ENCODE results near the gene TMEM235. TPM values are rescaled to one million over a fixed set of nuclear protein-coding genes. Genes with fewer than 3 reads are reported as not detected.

TMEM235 gene
- total and polyA plus RNA-seq, 9 of the 15 experiments (the other 6 are each of a cell fraction or from before 2014, with no cell fraction given): not detected

DNA sequence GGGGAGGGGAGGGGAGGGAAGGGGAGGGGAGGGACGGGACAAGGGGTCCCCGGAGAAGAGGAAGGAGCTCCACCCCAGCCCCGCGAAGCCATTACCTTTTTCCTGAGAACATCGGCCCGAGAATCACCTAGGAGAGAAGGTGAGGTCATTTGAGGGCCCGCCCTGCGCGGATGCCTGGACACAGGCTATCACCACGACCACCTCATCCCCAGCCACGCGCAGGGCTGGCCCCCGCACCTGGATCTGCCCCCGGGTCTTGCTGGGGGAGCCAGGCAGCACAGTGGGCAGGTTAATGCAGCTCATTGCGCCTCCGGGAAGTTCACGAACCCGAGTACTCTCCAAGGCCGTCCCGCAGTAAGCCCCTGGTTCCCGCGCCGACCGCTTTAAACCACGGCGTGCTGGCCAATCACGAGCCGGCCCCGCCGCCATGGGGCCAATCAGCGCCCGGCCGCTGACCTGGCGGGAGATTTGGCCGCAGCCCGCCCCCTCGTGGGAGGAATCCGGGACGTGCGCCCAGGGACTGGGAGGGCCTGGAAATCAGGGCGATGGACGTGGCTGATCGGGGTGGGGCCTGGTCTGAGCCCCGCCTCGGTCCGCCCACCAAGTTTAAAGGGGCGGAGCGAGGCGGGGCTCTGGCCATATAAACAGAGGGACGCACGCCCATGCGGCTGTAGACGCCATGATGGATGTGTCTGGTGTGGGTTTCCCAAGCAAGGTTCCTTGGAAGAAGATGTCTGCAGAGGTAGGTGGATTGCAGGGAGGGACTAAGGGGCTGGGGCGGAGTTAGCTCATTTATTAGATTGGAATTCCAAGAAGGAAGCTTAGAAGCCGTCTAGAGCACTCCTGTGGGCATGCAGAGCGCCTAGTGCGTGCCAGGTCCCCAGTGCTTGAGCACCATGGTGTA lies 44.5 kb upstream of the TMEM235 start, which contains the start of the genes AFMID and TK1 (continued):
- TF ChIP-seq, protein P1, sequence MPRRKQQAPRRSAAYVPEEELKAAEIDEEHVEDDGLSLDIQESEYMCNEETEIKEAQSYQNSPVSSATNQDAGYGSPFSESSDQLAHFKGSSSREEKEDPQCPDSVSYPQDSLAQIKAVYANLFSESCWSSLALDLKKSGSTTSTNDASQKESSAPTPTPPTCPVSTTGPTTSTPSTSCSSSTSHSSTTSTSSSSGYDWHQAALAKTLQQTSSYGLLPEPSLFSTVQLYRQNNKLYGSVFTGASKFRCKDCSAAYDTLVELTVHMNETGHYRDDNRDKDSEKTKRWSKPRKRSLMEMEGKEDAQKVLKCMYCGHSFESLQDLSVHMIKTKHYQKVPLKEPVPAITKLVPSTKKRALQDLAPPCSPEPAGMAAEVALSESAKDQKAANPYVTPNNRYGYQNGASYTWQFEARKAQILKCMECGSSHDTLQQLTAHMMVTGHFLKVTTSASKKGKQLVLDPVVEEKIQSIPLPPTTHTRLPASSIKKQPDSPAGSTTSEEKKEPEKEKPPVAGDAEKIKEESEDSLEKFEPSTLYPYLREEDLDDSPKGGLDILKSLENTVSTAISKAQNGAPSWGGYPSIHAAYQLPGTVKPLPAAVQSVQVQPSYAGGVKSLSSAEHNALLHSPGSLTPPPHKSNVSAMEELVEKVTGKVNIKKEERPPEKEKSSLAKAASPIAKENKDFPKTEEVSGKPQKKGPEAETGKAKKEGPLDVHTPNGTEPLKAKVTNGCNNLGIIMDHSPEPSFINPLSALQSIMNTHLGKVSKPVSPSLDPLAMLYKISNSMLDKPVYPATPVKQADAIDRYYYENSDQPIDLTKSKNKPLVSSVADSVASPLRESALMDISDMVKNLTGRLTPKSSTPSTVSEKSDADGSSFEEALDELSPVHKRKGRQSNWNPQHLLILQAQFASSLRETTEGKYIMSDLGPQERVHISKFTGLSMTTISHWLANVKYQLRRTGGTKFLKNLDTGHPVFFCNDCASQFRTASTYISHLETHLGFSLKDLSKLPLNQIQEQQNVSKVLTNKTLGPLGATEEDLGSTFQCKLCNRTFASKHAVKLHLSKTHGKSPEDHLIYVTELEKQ (CRISPR knock-in tag; IDR thresholded peaks at IDR 0.05): no peak
- TF ChIP-seq ZNF431 (CRISPR knock-in tag; IDR thresholded peaks at IDR 0.05): peak; percentile 74; the same call in 1 of the 2 replicates
- TF ChIP-seq, protein P2, sequence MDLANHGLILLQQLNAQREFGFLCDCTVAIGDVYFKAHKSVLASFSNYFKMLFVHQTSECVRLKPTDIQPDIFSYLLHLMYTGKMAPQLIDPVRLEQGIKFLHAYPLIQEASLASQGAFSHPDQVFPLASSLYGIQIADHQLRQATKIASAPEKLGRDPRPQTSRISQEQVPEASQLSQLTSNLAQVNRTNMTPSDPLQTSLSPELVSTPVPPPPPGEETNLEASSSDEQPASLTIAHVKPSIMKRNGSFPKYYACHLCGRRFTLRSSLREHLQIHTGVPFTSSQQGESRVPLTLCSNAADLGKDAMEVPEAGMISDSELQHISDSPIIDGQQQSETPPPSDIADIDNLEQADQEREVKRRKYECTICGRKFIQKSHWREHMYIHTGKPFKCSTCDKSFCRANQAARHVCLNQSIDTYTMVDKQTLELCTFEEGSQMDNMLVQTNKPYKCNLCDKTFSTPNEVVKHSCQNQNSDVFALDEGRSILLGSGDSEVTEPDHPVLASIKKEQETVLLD (IDR thresholded peaks at IDR 0.05): 0 out of 2 replicates have a peak, but pooled peaks have one; percentile 12
- TF ChIP-seq ZKSCAN8 (CRISPR knock-in tag; IDR thresholded peaks at IDR 0.05): no peak
- no peak for TF ChIP-seq ZC3H8 (IDR thresholded peaks at IDR 0.05)
- TF ChIP-seq, protein P3, sequence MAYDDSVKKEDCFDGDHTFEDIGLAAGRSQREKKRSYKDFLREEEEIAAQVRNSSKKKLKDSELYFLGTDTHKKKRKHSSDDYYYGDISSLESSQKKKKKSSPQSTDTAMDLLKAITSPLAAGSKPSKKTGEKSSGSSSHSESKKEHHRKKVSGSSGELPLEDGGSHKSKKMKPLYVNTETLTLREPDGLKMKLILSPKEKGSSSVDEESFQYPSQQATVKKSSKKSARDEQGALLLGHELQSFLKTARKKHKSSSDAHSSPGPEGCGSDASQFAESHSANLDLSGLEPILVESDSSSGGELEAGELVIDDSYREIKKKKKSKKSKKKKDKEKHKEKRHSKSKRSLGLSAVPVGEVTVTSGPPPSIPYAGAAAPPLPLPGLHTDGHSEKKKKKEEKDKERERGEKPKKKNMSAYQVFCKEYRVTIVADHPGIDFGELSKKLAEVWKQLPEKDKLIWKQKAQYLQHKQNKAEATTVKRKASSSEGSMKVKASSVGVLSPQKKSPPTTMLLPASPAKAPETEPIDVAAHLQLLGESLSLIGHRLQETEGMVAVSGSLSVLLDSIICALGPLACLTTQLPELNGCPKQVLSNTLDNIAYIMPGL (CRISPR knock-in tag; IDR thresholded peaks at IDR 0.05): peak; percentile 92; the same call in 1 of the 2 replicates
- peak; percentile 96 for TF ChIP-seq PCBP1 (IDR thresholded peaks at IDR 0.05; ENCODE audit: low read depth, low read length, poor library complexity, severe bottlenecking)
- TF ChIP-seq, protein P4, sequence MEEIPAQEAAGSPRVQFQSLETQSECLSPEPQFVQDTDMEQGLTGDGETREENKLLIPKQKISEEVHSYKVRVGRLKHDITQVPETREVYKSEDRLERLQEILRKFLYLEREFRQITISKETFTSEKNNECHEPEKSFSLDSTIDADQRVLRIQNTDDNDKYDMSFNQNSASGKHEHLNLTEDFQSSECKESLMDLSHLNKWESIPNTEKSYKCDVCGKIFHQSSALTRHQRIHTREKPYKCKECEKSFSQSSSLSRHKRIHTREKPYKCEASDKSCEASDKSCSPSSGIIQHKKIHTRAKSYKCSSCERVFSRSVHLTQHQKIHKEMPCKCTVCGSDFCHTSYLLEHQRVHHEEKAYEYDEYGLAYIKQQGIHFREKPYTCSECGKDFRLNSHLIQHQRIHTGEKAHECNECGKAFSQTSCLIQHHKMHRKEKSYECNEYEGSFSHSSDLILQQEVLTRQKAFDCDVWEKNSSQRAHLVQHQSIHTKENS (CRISPR knock-in tag; IDR thresholded peaks at IDR 0.05): no peak
- peak; percentile 81 for TF ChIP-seq EGR1 (conservative IDR thresholded peaks at IDR 0.05)
- no peak for TF ChIP-seq GTF2E2 (tag; IDR thresholded peaks at IDR 0.05)
- TF ChIP-seq LARP7 (IDR thresholded peaks at IDR 0.05): no peak
- peak; percentile 76 for TF ChIP-seq FOXP1 (CRISPR knock-in tag; IDR thresholded peaks at IDR 0.05)
- TF ChIP-seq, protein P5, sequence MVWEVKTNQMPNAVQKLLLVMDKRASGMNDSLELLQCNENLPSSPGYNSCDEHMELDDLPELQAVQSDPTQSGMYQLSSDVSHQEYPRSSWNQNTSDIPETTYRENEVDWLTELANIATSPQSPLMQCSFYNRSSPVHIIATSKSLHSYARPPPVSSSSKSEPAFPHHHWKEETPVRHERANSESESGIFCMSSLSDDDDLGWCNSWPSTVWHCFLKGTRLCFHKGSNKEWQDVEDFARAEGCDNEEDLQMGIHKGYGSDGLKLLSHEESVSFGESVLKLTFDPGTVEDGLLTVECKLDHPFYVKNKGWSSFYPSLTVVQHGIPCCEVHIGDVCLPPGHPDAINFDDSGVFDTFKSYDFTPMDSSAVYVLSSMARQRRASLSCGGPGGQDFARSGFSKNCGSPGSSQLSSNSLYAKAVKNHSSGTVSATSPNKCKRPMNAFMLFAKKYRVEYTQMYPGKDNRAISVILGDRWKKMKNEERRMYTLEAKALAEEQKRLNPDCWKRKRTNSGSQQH (CRISPR knock-in tag; IDR thresholded peaks at IDR 0.05): 0 out of 2 replicates have a peak, but pooled peaks have one; percentile 52
- peak; percentile 98 for TF ChIP-seq POLR2G (IDR thresholded peaks at IDR 0.05; ENCODE audit: low read depth, low read length)
- TF ChIP-seq ZNF212 (CRISPR knock-in tag; IDR thresholded peaks at IDR 0.05): no peak
- TF ChIP-seq ARID2 (IDR thresholded peaks at IDR 0.05): no peak
- peak; percentile 48; the same call in 1 of the 2 replicates for TF ChIP-seq SMAD4 (CRISPR knock-in tag; conservative IDR thresholded peaks at IDR 0.05)
